Psoas muscle (tissue), 8 donors: ENCODE data around the gene HPCA. TPM values are rescaled to one million over a fixed set of nuclear protein-coding genes. Genes with fewer than 3 reads are reported as not detected.

ENCODE experiments used
- ATAC-seq, 4 donors: fragments of 200-7000 bp; cut with Tn5 transposase; one replicate each; pipeline ENCODE4 v1.9.1; 2020; ENCODE audit warnings: moderate library complexity in 3 of 4, mild to moderate bottlenecking in 2 of 4
- DNase-seq, 2 donors: peaks; one replicate each; pipeline ENCODE4 v3.0.0-alpha.2; 2020
- H3K27ac ChIP-seq: fragments of 200-600 bp; one replicate; pipeline ENCODE4 v1.8.0; 2022
- H3K27me3 ChIP-seq, 3 donors: fragments of 200-600 bp in 1 of 3; one replicate each; pipeline versions ENCODE4 v1.6.1 to v1.8.0; 2013 to 2022; ENCODE audit warnings: low read length in 2 of 3, mild to moderate bottlenecking in 2 of 3, moderate library complexity in 1 of 3; ENCODE audit not compliant: insufficient read depth in 3 of 3
- H3K36me3 ChIP-seq, 2 donors: fragments of 200-600 bp in 1 of 2; one replicate each; pipeline versions ENCODE4 v1.6.1 to v1.8.0; 2013 to 2022; ENCODE audit warnings: low read depth in 1 of 2, mild to moderate bottlenecking in 1 of 2, moderate library complexity in 1 of 2; ENCODE audit not compliant: insufficient read depth in 1 of 2
- H3K4me1 ChIP-seq: fragments of 200-600 bp; one replicate; pipeline ENCODE4 v1.8.0; 2022
- H3K4me3 ChIP-seq: fragments of 200-600 bp; one replicate; pipeline ENCODE4 v1.8.0; 2022; ENCODE audit warnings: mild to moderate bottlenecking
- H3K9me3 ChIP-seq: fragments of 200-600 bp; one replicate; pipeline ENCODE4 v1.8.0; 2022
- CTCF ChIP-seq: fragments of 200-600 bp; IDR thresholded peaks from one replicate; pipeline ENCODE4 v1.8.0; 2022; ENCODE audit warnings: antibody characterized with exemption
- WGBS, 3 donors: extraction: QIAGEN DNeasy Blood & Tissue Kit; methylation state at CpG; one replicate each; pipeline versions ENCODE4 v1.1.6 to v1.1.7; 2013; 5-methylcytosine and 5-hydroxymethylcytosine counted together
- intact Hi-C, 2 donors: fragments of 100-400 bp; cut with DNase I; formaldehyde crosslinking; loops; one replicate each; pipeline versions ENCODE4 v1.11.0 to v1.14.2; 2022
- polyA plus RNA-seq, 3 donors: library from polyadenylated mRNA; stranded (reverse); fragments of 200-250 nt; gene quantifications; one replicate each; pipeline ENCODE4 v1.2.3, GENCODE V29; 2013
- total RNA-seq, 4 donors: library from RNA; stranded (reverse); fragmentation: NEBNext Ultra II Directional in 2 of 4; extraction: Animal tissue kit (Norgen Biotek cat#: 25700) in 2 of 4; gene quantifications; one replicate each; pipeline versions ENCODE4 v1.2.1 to v1.2.4, GENCODE V29; 2021 to 2023
- donor health status: healthy with polysubstance abuse.
- donor health status: DM: no; HTN: no; CAD: no; lungs with moderate emphysema.
- donor health status: Bipolar disorder and iron deficiency.
- donor health status: healthy.
- donor health status: DM: yes; HTN: yes; CAD: no.
- donor health status: DM: no; HTN: no; CAD: no.
- donor health status: DM: no; HTN: no; CAD: no.
- donor health status: DM: yes; HTN: yes; CAD: no.

The HPCA gene
- total and polyA plus RNA-seq, 7 donors, result 0.22 TPM; not detected in 6

DNA sequence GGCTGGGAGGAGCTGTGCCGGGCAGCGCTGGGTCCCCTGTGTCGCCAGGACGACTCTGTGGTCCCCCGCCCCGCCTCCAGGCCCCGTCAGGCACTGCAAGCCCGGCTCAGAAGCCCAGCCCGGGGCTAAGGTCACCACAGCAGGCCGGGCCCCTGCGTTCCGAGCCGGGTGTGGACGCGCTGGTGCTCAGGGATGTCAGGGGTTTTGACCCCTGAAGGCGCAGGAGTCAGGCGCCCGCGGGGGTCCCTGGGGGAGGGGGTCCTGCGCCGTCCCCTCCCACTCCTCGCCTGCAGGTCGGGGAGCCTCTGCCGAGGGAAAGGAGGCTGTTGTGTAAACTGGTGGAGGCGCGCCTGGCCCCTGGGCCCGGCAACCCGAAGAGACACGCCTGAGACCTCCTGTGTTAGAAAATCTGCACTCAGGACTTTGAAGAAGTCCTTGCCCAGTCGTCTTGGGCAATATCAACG, 38.6 kb downstream of the HPCA start:
- intact Hi-C loops, result loop anchor here in 1 of 2 donors (1.0 kb wide), 1 partner anchor 23 kb away; no protein-coding TSS in a partner anchor
- Histone ChIP-seq H3K4me1 (peaks cover 6% of the 10 kb centered on the region), H3K9me3 (no peaks in the 10 kb centered on the region), H3K36me3 (no peaks in the 10 kb centered on the region), H3K27ac (no peak overlapping the region), H3K4me3 (no peak overlapping the region), H3K27me3 (peaks cover 0 to 19% (median 12%) of the 10 kb centered on the region in 3 donors)
- WGBS, 3 donors, result 22 to 30% (median 29%) methylated on average over 30 to 31 of the region's 31 CpGs
- ATAC-seq (no peak), DNase-seq (peak in 1 of 2 donors; percentile 53)
- no peak for TF ChIP-seq CTCF

DNA sequence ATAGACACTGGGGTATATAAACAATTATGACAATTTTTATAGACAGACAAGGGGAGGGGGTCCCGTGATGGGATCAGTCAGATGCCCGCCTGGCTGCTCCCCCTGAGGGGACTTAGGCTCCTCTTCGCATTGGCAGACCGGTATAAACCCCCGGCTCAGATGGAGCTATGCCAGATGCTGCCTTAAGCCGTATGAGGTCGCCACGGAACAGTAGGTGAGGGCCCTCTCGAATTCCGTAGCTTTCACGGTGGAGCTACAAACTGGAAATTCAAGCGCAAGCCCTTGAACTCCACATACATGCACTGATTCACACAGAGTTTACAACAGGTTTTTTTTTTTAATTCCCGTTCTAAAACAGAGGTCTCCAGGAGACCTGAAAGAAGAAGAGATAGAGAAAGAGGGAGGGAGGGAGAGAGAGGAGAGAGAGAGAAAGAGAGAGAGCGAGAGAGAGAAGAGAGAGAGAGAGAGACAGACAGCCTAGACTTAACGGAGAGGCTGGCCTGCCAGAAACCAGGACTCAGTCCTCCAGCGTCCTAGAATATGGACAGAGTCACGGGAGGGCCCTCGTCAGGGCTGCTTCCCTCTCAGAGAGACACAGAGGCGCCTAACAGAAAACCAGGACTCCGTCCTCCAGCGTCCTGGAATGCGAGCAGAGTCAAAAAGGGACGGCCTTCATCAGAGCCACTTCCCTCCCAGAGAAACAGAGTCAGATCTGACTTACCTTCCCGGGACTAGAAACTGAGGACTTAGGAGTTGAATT, 39.3 kb downstream of the HPCA start:
- no peaks in the 10 kb centered on the region for H3K36me3 ChIP-seq
- WGBS, 3 donors, result 31 to 39% (median 36%) methylated on average over 24 of the region's 24 CpGs
- no peaks in the 10 kb centered on the region for H3K9me3 ChIP-seq
- ATAC-seq (no peak), DNase-seq (no peak)
- TF ChIP-seq CTCF, result no peak
- no peak overlapping the region for H3K4me3 ChIP-seq
- intact Hi-C loops, result loop anchor here in 1 of 2 donors (1.0 kb wide), 1 partner anchor 23 kb away; no protein-coding TSS in a partner anchor
- H3K4me1 ChIP-seq, result peaks cover 6% of the 10 kb centered on the region
- peaks cover 0 to 19% (median 12%) of the 10 kb centered on the region in 3 donors for H3K27me3 ChIP-seq
- H3K27ac ChIP-seq, result no peak overlapping the region

- Histone ChIP-seq H3K27ac (no peak overlapping the region), H3K36me3 (no peaks in the 10 kb centered on the region), H3K4me1 (no peaks in the 10 kb centered on the region), H3K4me3 (no peak overlapping the region), H3K9me3 (no peaks in the 10 kb centered on the region), H3K27me3 (peaks cover 0 to 19% (median 12%) of the 10 kb centered on the region in 3 donors)
- no peak for TF ChIP-seq CTCF
- intact Hi-C loops, result no loop called here
- no peak for DNase-seq
- WGBS, 3 donors, result 84 to 85% (median 85%) methylated on average over 6 of the region's 6 CpGs
- no peak for ATAC-seq
These were observed 40.3 kb downstream of the HPCA start for GRCh38 chr1:32926562-32926961.

- no peak for ATAC-seq
- intact Hi-C loops, result no loop called here
- WGBS, 3 donors, result 90 to 97% (median 94%) methylated on average over 2 of the region's 2 CpGs
- H3K4me3 ChIP-seq, result no peak overlapping the region
- DNase-seq, result no peak
- no peaks in the 10 kb centered on the region for H3K4me1 ChIP-seq
- H3K27me3 ChIP-seq, result peaks cover 0 to 19% (median 12%) of the 10 kb centered on the region in 3 donors
- H3K9me3 ChIP-seq, result no peaks in the 10 kb centered on the region
- H3K27ac ChIP-seq, result no peak overlapping the region
- TF ChIP-seq CTCF, result no peak
- no peaks in the 10 kb centered on the region for H3K36me3 ChIP-seq
These were observed 41.1 kb downstream of the HPCA start for GRCh38 chr1:32927441-32927840.
